ENCODE data around the gene ELAVL4. TPM values are rescaled to one million over a fixed set of nuclear protein-coding genes. Genes with fewer than 3 reads are reported as not detected.

ELAVL4 gene
- total and polyA plus RNA-seq, 2 donors (not counting 1 experiment from before 2014, with no cell fraction given) = not detected

- Histone ChIP-seq H3K79me2 (ENCODE audit: control insufficient read depth, insufficient read depth, low read length) (no peaks in the 10 kb centered on the region), H2AFZ (ENCODE audit: low read length) (no peak overlapping the region), H3K4me1 (ENCODE audit: control insufficient read depth, extremely low read depth, insufficient read depth, low read length) (no peaks in the 10 kb centered on the region), H3K9me3 (ENCODE audit: control insufficient read depth, insufficient read depth, low read depth, low read length) (no peaks in the 10 kb centered on the region), H3K36me3 (ENCODE audit: control insufficient read depth, insufficient read depth, low read length) (no peaks in the 10 kb centered on the region), H4K20me1 (ENCODE audit: control insufficient read depth, extremely low read depth, insufficient read depth, low read length) (no peaks in the 10 kb centered on the region), H3K4me3 (replicated peaks in 1 of 4; ENCODE audit: control extremely low read depth in 1 of 4, insufficient read depth in 1 of 4, low read depth in 3 of 4, low read length in 4 of 4) (no peak overlapping the region), H3K9ac (ENCODE audit: insufficient read depth, low read length) (no peak overlapping the region), H3K27me3 (ENCODE audit: control insufficient read depth, insufficient read depth, low read length) (no peaks in the 10 kb centered on the region), H3K27ac (ENCODE audit: insufficient read depth, low read length) (no peak overlapping the region), H3K4me2 (ENCODE audit: extremely low read depth, insufficient read depth, low read length) (no peak overlapping the region)
- no peak for DNase-seq (ENCODE audit: low read depth in 2 of 2)
- TF ChIP-seq EZH2 (IDR thresholded peaks at IDR 0.05; ENCODE audit: low read length, missing control alignments) (no peak), CTCF (conservative IDR thresholded peaks at IDR 0.05 in 1 of 2, IDR thresholded peaks at IDR 0.05 in 1 of 2; ENCODE audit: low read depth in 1 of 2, low read length in 2 of 2) (no peak)
Measured at GRCh38 chr1:50084389-50084788, 24.3 kb upstream of the ELAVL4 start.

GRCh38 chr1:50091068-50091467 lies 17.7 kb upstream of the ELAVL4 start:
- H3K9me3 ChIP-seq (ENCODE audit: control insufficient read depth, insufficient read depth, low read depth, low read length) = no peaks in the 10 kb centered on the region
- H4K20me1 ChIP-seq (ENCODE audit: control insufficient read depth, extremely low read depth, insufficient read depth, low read length) = no peaks in the 10 kb centered on the region
- no peaks in the 10 kb centered on the region for H3K4me1 ChIP-seq (ENCODE audit: control insufficient read depth, extremely low read depth, insufficient read depth, low read length)
- no peak overlapping the region for H3K4me3 ChIP-seq (replicated peaks in 1 of 4; ENCODE audit: control extremely low read depth in 1 of 4, insufficient read depth in 1 of 4, low read depth in 3 of 4, low read length in 4 of 4)
- H3K27ac ChIP-seq (ENCODE audit: insufficient read depth, low read length) = no peak overlapping the region
- DNase-seq (ENCODE audit: low read depth in 2 of 2) = no peak
- H3K9ac ChIP-seq (ENCODE audit: insufficient read depth, low read length) = no peak overlapping the region
- H3K36me3 ChIP-seq (ENCODE audit: control insufficient read depth, insufficient read depth, low read length) = no peaks in the 10 kb centered on the region
- TF ChIP-seq CTCF (conservative IDR thresholded peaks at IDR 0.05 in 1 of 2, IDR thresholded peaks at IDR 0.05 in 1 of 2; ENCODE audit: low read depth in 1 of 2, low read length in 2 of 2) = no peak
- TF ChIP-seq EZH2 (IDR thresholded peaks at IDR 0.05; ENCODE audit: low read length, missing control alignments) = no peak
- H3K27me3 ChIP-seq (ENCODE audit: control insufficient read depth, insufficient read depth, low read length) = no peaks in the 10 kb centered on the region
- H3K4me2 ChIP-seq (ENCODE audit: extremely low read depth, insufficient read depth, low read length) = no peak overlapping the region
- H2AFZ ChIP-seq (ENCODE audit: low read length) = no peak overlapping the region
- no peaks in the 10 kb centered on the region for H3K79me2 ChIP-seq (ENCODE audit: control insufficient read depth, insufficient read depth, low read length)

GRCh38 chr1:50095716-50096115 lies 13.0 kb upstream of the ELAVL4 start:
- Histone ChIP-seq H3K27ac (ENCODE audit: insufficient read depth, low read length) (no peak overlapping the region), H3K4me1 (ENCODE audit: control insufficient read depth, extremely low read depth, insufficient read depth, low read length) (no peaks in the 10 kb centered on the region), H4K20me1 (ENCODE audit: control insufficient read depth, extremely low read depth, insufficient read depth, low read length) (no peaks in the 10 kb centered on the region), H3K36me3 (ENCODE audit: control insufficient read depth, insufficient read depth, low read length) (no peaks in the 10 kb centered on the region), H3K27me3 (ENCODE audit: control insufficient read depth, insufficient read depth, low read length) (no peaks in the 10 kb centered on the region), H3K4me3 (replicated peaks in 1 of 4; ENCODE audit: control extremely low read depth in 1 of 4, insufficient read depth in 1 of 4, low read depth in 3 of 4, low read length in 4 of 4) (no peak overlapping the region), H2AFZ (ENCODE audit: low read length) (no peak overlapping the region), H3K9ac (ENCODE audit: insufficient read depth, low read length) (no peak overlapping the region), H3K79me2 (ENCODE audit: control insufficient read depth, insufficient read depth, low read length) (no peaks in the 10 kb centered on the region), H3K4me2 (ENCODE audit: extremely low read depth, insufficient read depth, low read length) (no peak overlapping the region), H3K9me3 (ENCODE audit: control insufficient read depth, insufficient read depth, low read depth, low read length) (no peaks in the 10 kb centered on the region)
- TF ChIP-seq EZH2 (IDR thresholded peaks at IDR 0.05; ENCODE audit: low read length, missing control alignments) (no peak), CTCF (conservative IDR thresholded peaks at IDR 0.05 in 1 of 2, IDR thresholded peaks at IDR 0.05 in 1 of 2; ENCODE audit: low read depth in 1 of 2, low read length in 2 of 2) (no peak)
- no peak for DNase-seq (ENCODE audit: low read depth in 2 of 2)
